Measurements from ENCODE around the gene PARP6.

GRCh38 chr15:72206677-72207000 lies 65.7 kb downstream of the PARP6 start:
- no peak for TF ChIP-seq POLR2A (IDR thresholded peaks at IDR 0.05; ENCODE audit: low read depth, low read length)
- TF ChIP-seq TAF1 (IDR thresholded peaks at IDR 0.05; ENCODE audit: borderline replicate concordance, low read depth, low read length), result no peak

All from GM12892 (cell line).